ENCODE data around the gene CDON.

- no peak for TF ChIP-seq EZH2 (IDR thresholded peaks at IDR 0.05; ENCODE audit: borderline replicate concordance, low read length)
- no peak for TF ChIP-seq CTCF (IDR thresholded peaks at IDR 0.05; ENCODE audit: low read length)
These were observed 673 bp downstream of the CDON start for GRCh38 chr11:126061707-126062678.
